HCT116 (cell line): ENCODE data around the gene ARL8B. TPM values are rescaled to one million over a fixed set of nuclear protein-coding genes. Genes with fewer than 3 reads are reported as not detected.

ENCODE experiments used
- ATAC-seq: fragments of 200-7000 bp; cut with Tn5 transposase; 2 replicates; pipeline ENCODE4 v1.9.1; 2020; ENCODE audit warnings: mild to moderate bottlenecking, moderate library complexity
- BruUV-seq: library from RNA; stranded (reverse); fragments of 400-500 nt; replicated peaks from 2 replicates; lab custom pipeline; 2021; lab: Mats Ljungman, UMichigan
- CTCF ChIA-PET: fragments of 300-600 bp; sonication (Branson Sonifier 250); formaldehyde crosslinking; loops from one replicate; lab custom pipeline; 2021; ENCODE audit warnings: antibody characterized with exemption; lab: Charles Lee
- POLR2A ChIA-PET: fragments of 300-600, 350-600 bp; sonication (Branson Sonifier 250); formaldehyde crosslinking; loops from one replicate; lab custom pipeline; 2021; ENCODE audit warnings: antibody characterized with exemption; lab: Charles Lee
- RAD21 ChIA-PET, 2 experiments: fragments of 300-600 bp; sonication (Branson Sonifier 250); formaldehyde crosslinking; loops; one replicate each; lab custom pipeline; 2023; ENCODE audit warnings: low total read pairs in 2 of 2; ENCODE audit not compliant: uncharacterized antibody in 2 of 2, unreplicated experiment in 2 of 2, low non-redundant PET in 1 of 2; lab: Charles Lee
- DNase-seq: peaks from one replicate; pipeline ENCODE4 v3.0.0-alpha.2; 2010; ENCODE audit warnings: low read depth, low spot score
- H2AFZ ChIP-seq: fragments of 200-600 bp; shearing (Covaris generic), sonication (generic); 2 replicates; pipeline ENCODE4 v1.6.1; 2017; ENCODE audit warnings: low read depth, mixed run types, mixed read lengths, antibody characterized with exemption, low read length; ENCODE audit not compliant: poor library complexity, severe bottlenecking
- H3K27ac ChIP-seq: 2 replicates; pipeline ENCODE4 v1.5.1; 2012; ENCODE audit warnings: low read depth, low read length
- H3K27me3 ChIP-seq: fragments of 200-600 bp; sonication (generic); 2 replicates; pipeline ENCODE4 v1.6.1; 2016; ENCODE audit warnings: mixed run types, low read length, mixed read lengths; ENCODE audit not compliant: insufficient read depth
- H3K36me3 ChIP-seq, 2 experiments: fragments of 200-500 bp in 1 of 2; fragments of 200-600 bp in 1 of 2; sonication (Bioruptor generic) in 1 of 2; sonication (generic) in 1 of 2; 2 replicates each; pipeline versions ENCODE4 v1.5.1 to v1.6.1; 2014 to 2016; ENCODE audit warnings: low read length in 2 of 2, inconsistent platforms in 1 of 2, mixed read lengths in 1 of 2, mixed run types in 1 of 2; ENCODE audit not compliant: insufficient read depth in 2 of 2, control insufficient read depth in 1 of 2
- H3K4me1 ChIP-seq, 2 experiments: fragments of 200-600 bp in 1 of 2; sonication (generic) in 1 of 2; 2 replicates each; pipeline versions ENCODE4 v1.5.1 to v1.6.1; 2012 to 2017; ENCODE audit warnings: low read length in 2 of 2, inconsistent platforms in 1 of 2, mild to moderate bottlenecking in 1 of 2, mixed read lengths in 1 of 2, mixed run types in 1 of 2, moderate library complexity in 1 of 2; ENCODE audit not compliant: insufficient read depth in 2 of 2, control insufficient read depth in 1 of 2
- H3K4me2 ChIP-seq: fragments of 200-600 bp; sonication (generic); 2 replicates; pipeline ENCODE4 v1.6.1; 2017; ENCODE audit warnings: mixed run types, low read length, mixed read lengths
- H3K4me3 ChIP-seq, 2 experiments: fragments of 200-600 bp in 1 of 2; sonication (generic) in 1 of 2; replicated peaks in 1 of 2; 2 replicates each; pipeline ENCODE4 v1.5.1; 2011 to 2016; ENCODE audit warnings: low read length in 2 of 2, control low read depth in 1 of 2, low read depth in 1 of 2, mild to moderate bottlenecking in 1 of 2, mixed read lengths in 1 of 2, mixed run types in 1 of 2
- H3K79me2 ChIP-seq: fragments of 200-600 bp; sonication (generic); 2 replicates; pipeline ENCODE4 v1.6.1; 2017; ENCODE audit warnings: mild to moderate bottlenecking, mixed run types, low read length, moderate library complexity, mixed read lengths; ENCODE audit not compliant: insufficient read depth
- H3K9ac ChIP-seq: fragments of 200-600 bp; sonication (generic); 2 replicates; pipeline ENCODE4 v1.6.1; 2016; ENCODE audit warnings: low read length, mixed read lengths
- H3K9me2 ChIP-seq: fragments of 200-600 bp; sonication (generic), shearing (Covaris generic); 2 replicates; pipeline ENCODE4 v1.6.1; 2017; ENCODE audit warnings: mixed run types, mild to moderate bottlenecking, moderate library complexity; ENCODE audit not compliant: insufficient read depth
- H3K9me3 ChIP-seq, 2 experiments: fragments of 200-500 bp in 1 of 2; fragments of 200-600 bp in 1 of 2; sonication (Bioruptor generic) in 1 of 2; sonication (generic) in 1 of 2; 2 replicates each; pipeline ENCODE4 v1.6.1; 2014 to 2017; ENCODE audit warnings: low read length in 2 of 2, mixed read lengths in 2 of 2, inconsistent platforms in 1 of 2, low read depth in 1 of 2, mild to moderate bottlenecking in 1 of 2, mixed run types in 1 of 2, moderate library complexity in 1 of 2; ENCODE audit not compliant: control insufficient read depth in 1 of 2, insufficient read depth in 1 of 2
- H4K20me1 ChIP-seq: fragments of 200-600 bp; sonication (generic), shearing (Covaris generic); 2 replicates; pipeline ENCODE4 v1.6.1; 2017; ENCODE audit warnings: mixed run types, mild to moderate bottlenecking, moderate library complexity; ENCODE audit not compliant: insufficient read depth
- CBX3 ChIP-seq: IDR thresholded peaks from 2 replicates; pipeline ENCODE4 v1.6.1; 2012; ENCODE audit warnings: low read depth
- CEBPB ChIP-seq: IDR thresholded peaks from 2 replicates; pipeline ENCODE4 v1.6.1; 2012; ENCODE audit warnings: low read depth
- ELF1 ChIP-seq: IDR thresholded peaks from 2 replicates; pipeline ENCODE4 v1.6.1; 2012; ENCODE audit warnings: low read depth, borderline replicate concordance
- EZH2 ChIP-seq: fragments of 200-600 bp; sonication (generic); IDR thresholded peaks from 2 replicates; pipeline ENCODE4 v1.6.1; 2017; ENCODE audit warnings: antibody characterized with exemption, mixed run types
- FOSL1 ChIP-seq: IDR thresholded peaks from 2 replicates; pipeline ENCODE4 v1.6.1; 2012; ENCODE audit warnings: low read depth
- POLR2A ChIP-seq: IDR thresholded peaks from 2 replicates; pipeline ENCODE4 v1.7.0; 2011; ENCODE audit warnings: borderline replicate concordance; ENCODE audit not compliant: insufficient read depth, insufficient read length; ENCODE audit errors: extremely low read depth
- POLR2AphosphoS5 ChIP-seq: IDR thresholded peaks from 2 replicates; pipeline ENCODE4 v1.6.1; 2011; ENCODE audit warnings: mild to moderate bottlenecking, low read depth, low read length, moderate library complexity
- RAD21 ChIP-seq: IDR thresholded peaks from 2 replicates; pipeline ENCODE4 v1.6.1; 2012; ENCODE audit warnings: low read depth, mild to moderate bottlenecking
- SP1 ChIP-seq: IDR thresholded peaks from 2 replicates; pipeline ENCODE4 v1.6.1; 2012; ENCODE audit warnings: low read depth
- SRF ChIP-seq: IDR thresholded peaks from 2 replicates; pipeline ENCODE4 v1.6.1; 2012; ENCODE audit warnings: low read depth
- TCF7L2 ChIP-seq: IDR thresholded peaks from 2 replicates; pipeline ENCODE4 v1.7.0; 2011; ENCODE audit warnings: borderline replicate concordance, inconsistent platforms; ENCODE audit not compliant: insufficient read depth, insufficient read length; ENCODE audit errors: extremely low read depth
- YY1 ChIP-seq: IDR thresholded peaks from 2 replicates; pipeline ENCODE4 v1.6.1; 2011; ENCODE audit warnings: low read length, low read depth, moderate library complexity, mild to moderate bottlenecking; ENCODE audit not compliant: insufficient replicate concordance; ENCODE audit errors: extremely low read depth
- ZFX ChIP-seq: fragments of 450-650 bp; IDR thresholded peaks from 2 replicates; pipeline ENCODE4 v1.6.1; 2017
- ZNF274 ChIP-seq: fragments of 200-500 bp; sonication (Bioruptor generic); IDR thresholded peaks from 2 replicates; pipeline ENCODE4 v1.6.1; 2014; ENCODE audit warnings: mild to moderate bottlenecking, low read depth, low read length, inconsistent platforms
- intact Hi-C: fragments of 100-400 bp; cut with micrococcal nuclease; formaldehyde crosslinking; loops from 2 replicates; pipeline ENCODE4 v1.10.0; 2022
- total RNA-seq: library from RNA; stranded (reverse); gene quantifications from one replicate; pipeline ENCODE4 v1.2.1, GENCODE V29; 2021; ENCODE audit not compliant: unreplicated experiment
- TF ChIP-seq, protein P1 (sequence below): IDR thresholded peaks from 2 replicates; pipeline ENCODE4 v1.6.1; 2011; ENCODE audit warnings: mild to moderate bottlenecking, low read length, moderate library complexity; ENCODE audit not compliant: insufficient replicate concordance; ENCODE audit errors: extremely low read depth
- TF ChIP-seq, protein P2 (sequence below), 3 experiments: fragments of 200-600 bp in 1 of 3; sonication (generic) in 1 of 3; IDR thresholded peaks in 2 of 3; conservative IDR thresholded peaks in 1 of 3; 2 replicates each; pipeline ENCODE4 v1.5.1; 2012 to 2017; ENCODE audit warnings: low read depth in 2 of 3, low read length in 2 of 3, antibody characterized with exemption in 1 of 3, borderline replicate concordance in 1 of 3, control low read depth in 1 of 3, mild to moderate bottlenecking in 1 of 3, mixed read lengths in 1 of 3, mixed run types in 1 of 3, moderate library complexity in 1 of 3; ENCODE audit not compliant: insufficient read depth in 1 of 3
- TF ChIP-seq, protein P3 (sequence below): IDR thresholded peaks from 2 replicates; pipeline ENCODE4 v1.6.1; 2012

Gene ARL8B
- total RNA-seq, 1 experiment from 2014 or later, result 38.1 TPM

DNA sequence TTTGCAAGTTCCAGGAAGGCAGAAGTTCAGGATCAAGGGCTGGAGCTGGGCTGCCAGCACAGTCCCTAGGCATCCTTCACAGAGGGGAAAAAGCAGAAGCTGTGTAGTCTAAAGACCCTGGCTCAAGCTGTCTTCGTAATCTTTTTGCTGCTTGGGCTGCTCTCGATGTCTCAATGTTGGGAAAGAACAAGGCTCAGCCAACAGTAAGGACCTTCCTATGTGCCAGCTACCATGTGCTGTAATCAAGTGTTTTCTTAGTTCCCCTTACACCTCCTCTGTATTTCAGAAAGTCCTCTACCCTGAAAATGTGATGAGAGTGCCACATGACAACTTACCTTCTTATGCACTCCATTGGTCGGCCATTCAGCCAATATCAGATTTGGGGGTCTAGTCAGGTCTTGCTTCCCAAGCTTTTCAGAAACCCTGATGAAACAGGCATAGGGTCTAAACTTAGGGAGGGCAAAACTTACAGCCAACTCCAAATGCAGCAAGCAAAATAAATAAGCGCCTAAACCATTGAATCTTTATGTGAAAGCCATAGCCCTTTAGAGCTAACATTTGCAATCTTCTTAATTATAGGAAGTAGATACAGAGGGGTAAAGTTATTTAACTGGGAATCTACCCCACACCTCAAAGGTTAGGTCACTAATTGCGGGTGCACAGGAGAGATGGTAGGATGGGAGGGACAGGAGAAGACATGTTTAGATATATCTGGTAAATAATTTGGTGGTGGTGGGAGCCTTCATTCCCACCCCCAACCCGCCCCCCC lies 64.2 kb downstream of the ARL8B start:
- intact Hi-C loops, result loop anchor here (2.0 to 5.0 kb wide), 2 partner anchors 63 to 209 kb away; partner anchors contain the start of genes ARL8B and BHLHE40
- DNase-seq, result no peak
- Histone ChIP-seq H3K9me3 (no peaks in the 10 kb centered on the region), H3K9me2 (no peaks in the 10 kb centered on the region), H3K4me2 (peak overlapping the region; percentile 73), H3K27me3 (no peaks in the 10 kb centered on the region), H3K79me2 (peaks cover 37% of the 10 kb centered on the region), H3K9ac (no peak overlapping the region), H3K4me3 (no peak overlapping the region), H2AFZ (no peak overlapping the region), H3K27ac (no peak overlapping the region), H3K4me1 (peaks cover 4 to 12% of the 10 kb centered on the region in 2 experiments), H3K36me3 (0 out of 4 replicates have a peak, but pooled peaks cover 0 to 3% of the 10 kb centered on the region in 2 experiments), H4K20me1 (no peaks in the 10 kb centered on the region; the same call in 1 of the 2 replicates)
- ChIA-PET CTCF (interaction anchor here (0.9 kb wide), 1 partner anchor 163 kb away, joined by 3 read pairs; no protein-coding TSS in a partner anchor), RAD21 (no interaction called here), POLR2A (no interaction called here)
- ATAC-seq, result no peak
- BruUV-seq, result no TSS peak
- TF ChIP-seq, protein P1, sequence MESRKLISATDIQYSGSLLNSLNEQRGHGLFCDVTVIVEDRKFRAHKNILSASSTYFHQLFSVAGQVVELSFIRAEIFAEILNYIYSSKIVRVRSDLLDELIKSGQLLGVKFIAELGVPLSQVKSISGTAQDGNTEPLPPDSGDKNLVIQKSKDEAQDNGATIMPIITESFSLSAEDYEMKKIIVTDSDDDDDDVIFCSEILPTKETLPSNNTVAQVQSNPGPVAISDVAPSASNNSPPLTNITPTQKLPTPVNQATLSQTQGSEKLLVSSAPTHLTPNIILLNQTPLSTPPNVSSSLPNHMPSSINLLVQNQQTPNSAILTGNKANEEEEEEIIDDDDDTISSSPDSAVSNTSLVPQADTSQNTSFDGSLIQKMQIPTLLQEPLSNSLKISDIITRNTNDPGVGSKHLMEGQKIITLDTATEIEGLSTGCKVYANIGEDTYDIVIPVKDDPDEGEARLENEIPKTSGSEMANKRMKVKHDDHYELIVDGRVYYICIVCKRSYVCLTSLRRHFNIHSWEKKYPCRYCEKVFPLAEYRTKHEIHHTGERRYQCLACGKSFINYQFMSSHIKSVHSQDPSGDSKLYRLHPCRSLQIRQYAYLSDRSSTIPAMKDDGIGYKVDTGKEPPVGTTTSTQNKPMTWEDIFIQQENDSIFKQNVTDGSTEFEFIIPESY, result no peak
- TF ChIP-seq POLR2AphosphoS5 (no peak), ELF1 (no peak), YY1 (no peak), SRF (no peak), FOSL1 (no peak), TCF7L2 (no peak), ZFX (no peak), CEBPB (no peak), POLR2A (no peak), SP1 (no peak), EZH2 (no peak), ZNF274 (no peak), CBX3 (no peak), RAD21 (no peak)
- TF ChIP-seq, protein P2, sequence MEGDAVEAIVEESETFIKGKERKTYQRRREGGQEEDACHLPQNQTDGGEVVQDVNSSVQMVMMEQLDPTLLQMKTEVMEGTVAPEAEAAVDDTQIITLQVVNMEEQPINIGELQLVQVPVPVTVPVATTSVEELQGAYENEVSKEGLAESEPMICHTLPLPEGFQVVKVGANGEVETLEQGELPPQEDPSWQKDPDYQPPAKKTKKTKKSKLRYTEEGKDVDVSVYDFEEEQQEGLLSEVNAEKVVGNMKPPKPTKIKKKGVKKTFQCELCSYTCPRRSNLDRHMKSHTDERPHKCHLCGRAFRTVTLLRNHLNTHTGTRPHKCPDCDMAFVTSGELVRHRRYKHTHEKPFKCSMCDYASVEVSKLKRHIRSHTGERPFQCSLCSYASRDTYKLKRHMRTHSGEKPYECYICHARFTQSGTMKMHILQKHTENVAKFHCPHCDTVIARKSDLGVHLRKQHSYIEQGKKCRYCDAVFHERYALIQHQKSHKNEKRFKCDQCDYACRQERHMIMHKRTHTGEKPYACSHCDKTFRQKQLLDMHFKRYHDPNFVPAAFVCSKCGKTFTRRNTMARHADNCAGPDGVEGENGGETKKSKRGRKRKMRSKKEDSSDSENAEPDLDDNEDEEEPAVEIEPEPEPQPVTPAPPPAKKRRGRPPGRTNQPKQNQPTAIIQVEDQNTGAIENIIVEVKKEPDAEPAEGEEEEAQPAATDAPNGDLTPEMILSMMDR (IDR thresholded peaks at IDR 0.05 in 2 of 3, conservative IDR thresholded peaks at IDR 0.05 in 1 of 3; ENCODE audit: borderline replicate concordance in 1 of 3, insufficient read depth in 1 of 3, low read depth in 2 of 3, low read length in 2 of 3), result no peak
- TF ChIP-seq, protein P3, sequence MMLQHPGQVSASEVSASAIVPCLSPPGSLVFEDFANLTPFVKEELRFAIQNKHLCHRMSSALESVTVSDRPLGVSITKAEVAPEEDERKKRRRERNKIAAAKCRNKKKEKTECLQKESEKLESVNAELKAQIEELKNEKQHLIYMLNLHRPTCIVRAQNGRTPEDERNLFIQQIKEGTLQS, result no peak
- TF ChIP-seq, all 23 proteins: peak for 0
